Measurements from ENCODE around the gene FAM131C. TPM values are rescaled to one million over a fixed set of nuclear protein-coding genes. Genes with fewer than 3 reads are reported as not detected.

FAM131C gene
- polyA plus RNA-seq, 1 donor from 2014 or later: 0.97 TPM

DNA sequence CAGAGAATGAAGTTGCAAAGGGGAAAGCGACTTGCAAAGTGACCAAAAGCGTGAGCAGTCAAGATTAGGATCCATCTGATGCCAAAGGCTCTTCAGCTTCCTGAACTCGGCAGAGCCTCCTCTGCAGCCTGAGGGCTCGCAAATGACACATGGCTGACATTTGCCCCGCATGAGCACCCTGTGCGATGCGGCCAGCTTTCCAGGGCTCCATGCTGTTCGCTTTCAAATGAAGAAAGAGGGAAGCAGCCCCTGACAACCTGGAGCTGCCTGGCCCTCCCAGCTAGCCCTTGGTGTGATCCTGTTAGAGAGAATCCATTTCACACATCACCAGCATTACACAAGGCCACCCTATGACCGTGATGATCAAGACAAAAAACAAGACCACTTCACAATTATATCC lies 20.2 kb upstream of the FAM131C start:
- Histone ChIP-seq H4K20me1 (ENCODE audit: insufficient read depth) (no peaks in the 10 kb centered on the region), H3K27ac (ENCODE audit: low read length) (no peak overlapping the region), H3K9ac (ENCODE audit: low read length) (no peak overlapping the region), H2AFZ (ENCODE audit: low read depth, low read length) (no peak overlapping the region), H3F3A (ENCODE audit: insufficient read depth, low read length, poor library complexity, severe bottlenecking) (no peaks in the 10 kb centered on the region), H3K9me3 (ENCODE audit: low read length) (no peaks in the 10 kb centered on the region), H3K79me2 (replicated peaks; ENCODE audit: insufficient read depth, low read length) (no peaks in the 10 kb centered on the region), H3K27me3 (ENCODE audit: insufficient read depth, low read depth, low read length) (no peaks in the 10 kb centered on the region), H3K4me2 (ENCODE audit: low read length) (no peak overlapping the region), H3K9me2 (ENCODE audit: insufficient read depth, low read length) (no peaks in the 10 kb centered on the region), H3K36me3 (ENCODE audit: insufficient read depth, low read length) (no peaks in the 10 kb centered on the region), H3K4me3 (ENCODE audit: low read length) (no peak overlapping the region)
- TF ChIP-seq EZH2 (IDR thresholded peaks at IDR 0.05; ENCODE audit: borderline replicate concordance, insufficient read depth, low read length, poor library complexity, severe bottlenecking): no peak
- TF ChIP-seq CTCF (IDR thresholded peaks at IDR 0.05; ENCODE audit: poor library complexity, severe bottlenecking): no peak
- TF ChIP-seq POLR2AphosphoS5 (IDR thresholded peaks at IDR 0.05): no peak
- no peak for TF ChIP-seq TAF1 (IDR thresholded peaks at IDR 0.05; ENCODE audit: low read depth)
- no peak for TF ChIP-seq RAD21 (conservative IDR thresholded peaks at IDR 0.05)
- no peak for TF ChIP-seq EP300 (conservative IDR thresholded peaks at IDR 0.05; ENCODE audit: poor library complexity, severe bottlenecking)
- no peak for TF ChIP-seq MXI1 (conservative IDR thresholded peaks at IDR 0.05; ENCODE audit: poor library complexity, severe bottlenecking)
- TF ChIP-seq REST (IDR thresholded peaks at IDR 0.05; ENCODE audit: borderline replicate concordance): no peak
- no peak for TF ChIP-seq SMC3 (conservative IDR thresholded peaks at IDR 0.05; ENCODE audit: poor library complexity)

DNA sequence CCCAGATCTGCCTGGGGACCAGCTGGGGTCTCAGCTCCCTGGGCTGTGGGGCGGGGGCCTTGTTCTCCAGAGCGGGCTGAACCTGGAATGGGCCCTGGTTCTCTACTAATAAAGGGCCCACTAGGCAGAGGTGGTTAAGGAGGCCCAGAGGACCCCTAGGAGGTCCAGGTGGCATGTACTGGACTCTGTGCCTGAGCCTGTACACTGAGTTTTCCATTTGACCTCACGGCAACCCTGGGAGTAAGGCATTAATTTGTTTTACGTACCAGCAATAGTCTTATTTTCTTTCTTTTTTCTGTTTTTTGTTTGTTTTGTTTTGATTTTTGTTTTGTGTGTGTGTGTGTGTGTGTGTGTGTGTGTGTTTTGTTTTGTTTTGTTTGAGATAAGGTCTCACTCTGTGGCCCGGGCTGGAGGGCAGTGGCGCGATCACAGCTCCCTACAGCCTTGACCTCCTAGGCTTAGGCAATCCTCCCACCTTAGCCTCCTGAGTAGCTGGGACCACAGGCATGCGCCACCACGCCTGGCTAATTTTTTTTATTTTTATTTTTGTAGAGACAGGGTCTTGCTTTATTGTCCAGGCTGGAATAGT lies 19.6 kb upstream of the FAM131C start:
- no peaks in the 10 kb centered on the region for H3K9me2 ChIP-seq (ENCODE audit: insufficient read depth, low read length)
- no peaks in the 10 kb centered on the region for H4K20me1 ChIP-seq (ENCODE audit: insufficient read depth)
- H2AFZ ChIP-seq (ENCODE audit: low read depth, low read length): no peak overlapping the region
- no peaks in the 10 kb centered on the region for H3K27me3 ChIP-seq (ENCODE audit: insufficient read depth, low read depth, low read length)
- TF ChIP-seq SMC3 (conservative IDR thresholded peaks at IDR 0.05; ENCODE audit: poor library complexity): no peak
- TF ChIP-seq EZH2 (IDR thresholded peaks at IDR 0.05; ENCODE audit: borderline replicate concordance, insufficient read depth, low read length, poor library complexity, severe bottlenecking): no peak
- TF ChIP-seq REST (IDR thresholded peaks at IDR 0.05; ENCODE audit: borderline replicate concordance): no peak
- no peak for TF ChIP-seq MXI1 (conservative IDR thresholded peaks at IDR 0.05; ENCODE audit: poor library complexity, severe bottlenecking)
- no peak for TF ChIP-seq EP300 (conservative IDR thresholded peaks at IDR 0.05; ENCODE audit: poor library complexity, severe bottlenecking)
- no peak for TF ChIP-seq TAF1 (IDR thresholded peaks at IDR 0.05; ENCODE audit: low read depth)
- TF ChIP-seq POLR2AphosphoS5 (IDR thresholded peaks at IDR 0.05): no peak
- TF ChIP-seq RAD21 (conservative IDR thresholded peaks at IDR 0.05): no peak
- no peak for TF ChIP-seq CTCF (IDR thresholded peaks at IDR 0.05; ENCODE audit: poor library complexity, severe bottlenecking)
- H3K36me3 ChIP-seq (ENCODE audit: insufficient read depth, low read length): no peaks in the 10 kb centered on the region
- H3K27ac ChIP-seq (ENCODE audit: low read length): no peak overlapping the region
- H3K4me2 ChIP-seq (ENCODE audit: low read length): no peak overlapping the region
- no peak overlapping the region for H3K9ac ChIP-seq (ENCODE audit: low read length)
- no peak overlapping the region for H3K4me3 ChIP-seq (ENCODE audit: low read length)
- H3K9me3 ChIP-seq (ENCODE audit: low read length): no peaks in the 10 kb centered on the region
- no peaks in the 10 kb centered on the region for H3F3A ChIP-seq (ENCODE audit: insufficient read depth, low read length, poor library complexity, severe bottlenecking)
- no peaks in the 10 kb centered on the region for H3K79me2 ChIP-seq (replicated peaks; ENCODE audit: insufficient read depth, low read length)

Measured in neural cell (in vitro differentiated cells).